Activated naive CD4-positive, alpha-beta T cell treated with anti-CD3 and anti-CD28 coated beads, Interleukin-2, amount 50 U/mL, for 72 hours (primary cell): ENCODE measurements around the gene MBNL2. TPM values are rescaled to one million over a fixed set of nuclear protein-coding genes. Genes with fewer than 3 reads are reported as not detected.
A peak's percentile ranks its signal among the peaks of the same experiment; 100 is the strongest.

Experiments used
- ATAC-seq, 2 donors: fragments of 150-1000 bp; cut with Tn5 transposase; 2 replicates each; pipeline ENCODE4 v1.10.0; 2021; ENCODE audit warnings: mild to moderate bottlenecking in 2 of 2, moderate library complexity in 2 of 2
- DNase-seq, 2 donors: peaks; one replicate each; pipeline ENCODE4 v3.0.0; 2021 to 2022; ENCODE audit warnings: low spot score in 2 of 2
- H3K27ac Mint-ChIP-seq, 2 donors: one replicate each; pipeline ENCODE4 v1.8.0; 2022; ENCODE audit warnings: mild to moderate bottlenecking in 2 of 2, mixed read lengths in 2 of 2
- H3K36me3 Mint-ChIP-seq, 2 donors: one replicate each; pipeline ENCODE4 v1.8.0; 2022; ENCODE audit warnings: mixed read lengths in 2 of 2
- H3K9me3 Mint-ChIP-seq, 2 donors: one replicate each; pipeline ENCODE4 v1.8.0; 2022; ENCODE audit warnings: mixed read lengths in 2 of 2
- total RNA-seq, 2 donors: library from RNA; stranded (reverse); gene quantifications; one replicate each; pipeline ENCODE4 v1.2.3, GENCODE V29; 2022

MBNL2 gene
- total RNA-seq, 2 donors from 2014 or later, result 15.2 to 22.7 TPM

DNA sequence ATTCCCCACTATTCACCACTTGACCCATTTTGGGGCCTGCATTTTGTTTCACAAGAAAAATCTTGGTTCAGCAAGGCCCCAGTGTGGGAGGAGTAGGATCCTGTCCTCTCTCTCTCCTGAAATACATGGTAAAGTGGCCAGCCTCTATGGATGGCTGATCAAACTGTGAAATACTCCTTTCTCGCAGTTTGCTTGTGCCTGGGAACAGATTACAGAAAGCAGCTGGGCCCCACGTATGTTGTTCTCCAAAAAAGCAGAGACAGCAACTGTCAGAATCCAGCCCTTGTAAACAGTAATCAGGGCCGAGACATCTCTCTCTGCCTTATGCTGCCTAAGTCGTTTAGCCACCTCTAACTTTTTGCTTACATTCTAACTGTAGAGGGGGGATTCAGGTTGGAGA, 150.8 kb downstream of the MBNL2 start:
- no peaks in the 10 kb centered on the region for H3K36me3 Mint-ChIP-seq
- no peaks in the 10 kb centered on the region for H3K9me3 Mint-ChIP-seq
- ATAC-seq, result no peak
- H3K27ac Mint-ChIP-seq, result no peak overlapping the region
- no peak for DNase-seq

DNA sequence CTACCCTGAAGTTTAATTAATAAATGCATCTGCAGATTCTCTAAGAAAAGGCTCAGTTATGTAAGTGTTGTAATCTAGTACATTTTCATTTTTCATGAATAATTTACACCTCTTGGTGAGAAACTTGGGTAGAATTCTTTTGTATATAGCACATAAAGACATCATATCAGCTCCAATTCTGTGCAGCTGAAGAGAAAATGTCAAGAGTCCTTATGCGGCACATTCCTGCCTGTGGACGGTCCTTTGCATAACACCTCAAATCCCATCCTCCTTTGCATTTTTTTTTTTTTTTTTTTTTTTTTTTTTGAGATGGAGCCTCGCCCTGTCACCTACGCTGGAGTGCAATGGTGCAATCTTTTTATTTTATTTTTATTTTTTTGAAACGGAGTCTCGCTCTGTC, 151.7 kb downstream of the MBNL2 start:
- Mint-ChIP-seq H3K9me3 (no peaks in the 10 kb centered on the region), H3K36me3 (no peaks in the 10 kb centered on the region), H3K27ac (no peak overlapping the region)
- no peak for ATAC-seq
- DNase-seq, result no peak

DNA sequence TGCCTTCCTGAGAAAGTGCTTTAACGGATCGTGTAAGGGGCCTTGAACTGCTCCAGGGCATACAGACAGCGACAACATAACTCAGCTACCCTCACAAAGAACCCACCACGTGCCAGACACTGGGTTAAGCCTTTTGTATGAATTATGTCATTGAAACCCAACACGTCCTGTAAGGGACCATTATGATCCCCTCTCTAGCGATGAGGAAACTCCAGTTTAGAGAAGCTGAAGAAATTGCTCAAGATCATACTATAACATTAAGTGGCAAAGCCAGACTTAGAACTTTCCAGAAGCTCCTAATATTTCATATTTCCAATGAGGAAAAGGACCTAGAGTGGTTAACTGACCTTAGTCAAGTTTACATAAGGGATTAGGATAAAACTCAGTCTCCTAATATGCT, 154.8 kb downstream of the MBNL2 start:
- no peak for DNase-seq
- Mint-ChIP-seq H3K27ac (no peak overlapping the region), H3K36me3 (peaks cover 0 to 7% of the 10 kb centered on the region in 2 donors), H3K9me3 (no peaks in the 10 kb centered on the region)
- no peak for ATAC-seq

DNA sequence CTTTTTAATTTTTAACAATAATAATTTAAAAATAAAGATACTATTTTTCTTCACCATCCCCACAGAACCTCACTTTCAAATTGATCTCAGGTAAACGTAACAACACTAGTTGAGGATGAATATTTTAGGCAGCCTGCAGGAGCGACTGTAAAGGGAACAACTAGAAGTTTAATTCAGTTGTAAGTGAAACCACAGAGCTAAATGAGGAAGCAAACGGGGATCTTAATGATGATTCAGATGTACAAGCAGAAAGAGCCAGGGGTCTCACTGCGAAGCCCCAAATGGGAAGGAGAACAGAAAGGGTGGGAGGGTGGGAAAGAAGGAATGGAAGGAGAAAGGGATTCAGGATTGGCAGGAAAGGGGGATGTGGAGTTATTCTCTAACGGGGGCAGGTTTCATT, 157.3 kb downstream of the MBNL2 start:
- no peaks in the 10 kb centered on the region for H3K9me3 Mint-ChIP-seq
- ATAC-seq (no peak), DNase-seq (no peak)
- H3K36me3 Mint-ChIP-seq, result peaks cover 6 to 7% of the 10 kb centered on the region in 2 donors
- H3K27ac Mint-ChIP-seq, result no peak overlapping the region

- ATAC-seq (no peak), DNase-seq (no peak)
- Mint-ChIP-seq H3K36me3 (peaks cover 6 to 7% of the 10 kb centered on the region in 2 donors), H3K27ac (no peak overlapping the region), H3K9me3 (no peaks in the 10 kb centered on the region)
Measured at GRCh38 chr13:97380696-97381095, 158.6 kb downstream of the MBNL2 start.

GRCh38 chr13:97381189-97381588, 159.1 kb downstream of the MBNL2 start:
- DNase-seq (no peak), ATAC-seq (no peak)
- no peak overlapping the region for H3K27ac Mint-ChIP-seq
- peaks cover 6 to 7% of the 10 kb centered on the region in 2 donors for H3K36me3 Mint-ChIP-seq
- H3K9me3 Mint-ChIP-seq, result no peaks in the 10 kb centered on the region

- H3K9me3 Mint-ChIP-seq, result no peaks in the 10 kb centered on the region
- ATAC-seq, result no peak
- no peak for DNase-seq
- no peak overlapping the region for H3K27ac Mint-ChIP-seq
- H3K36me3 Mint-ChIP-seq, result peaks cover 6 to 11% of the 10 kb centered on the region in 2 donors
Measured at GRCh38 chr13:97382276-97382675, 160.1 kb downstream of the MBNL2 start.

DNA sequence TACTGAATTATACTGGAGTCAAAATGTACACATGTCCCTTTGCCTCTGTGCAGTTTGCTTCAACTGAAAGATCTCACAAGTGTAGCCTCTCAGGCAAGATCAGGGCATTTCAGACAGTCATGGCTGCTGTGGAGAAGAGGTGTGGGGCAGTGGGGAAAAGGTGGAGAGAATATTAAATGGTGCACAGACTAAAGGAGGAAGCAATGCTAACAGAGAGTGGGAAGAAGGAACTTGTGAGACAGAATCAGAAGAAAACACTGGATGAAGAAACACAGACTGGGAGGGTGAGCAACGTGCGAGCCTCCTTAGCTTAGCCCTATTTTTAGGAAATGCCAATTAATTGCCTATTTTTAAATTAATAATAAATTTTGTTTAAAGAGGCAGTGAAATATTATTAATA, 162.2 kb downstream of the MBNL2 start:
- Mint-ChIP-seq H3K9me3 (no peaks in the 10 kb centered on the region), H3K36me3 (peaks cover 6 to 14% of the 10 kb centered on the region in 2 donors), H3K27ac (no peak overlapping the region)
- ATAC-seq (no peak), DNase-seq (no peak)

DNA sequence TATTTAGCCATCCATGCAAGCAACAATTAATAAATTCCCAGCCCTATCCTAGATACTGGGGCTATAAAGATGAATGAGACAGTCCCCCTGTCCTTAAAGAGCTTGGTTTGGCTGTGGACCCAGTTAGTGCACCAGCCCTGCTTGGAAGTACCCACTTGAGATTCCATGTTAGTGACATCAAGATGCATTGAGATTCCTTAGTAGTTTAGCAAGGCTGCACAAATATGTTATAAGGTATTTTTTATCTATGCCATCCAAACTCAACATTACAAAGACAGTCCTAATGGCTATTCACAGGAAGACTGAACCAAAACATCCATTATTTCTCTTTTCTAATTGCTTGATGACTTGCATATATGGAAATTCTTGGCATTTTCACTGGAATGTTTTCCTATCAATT, 163.0 kb downstream of the MBNL2 start:
- Mint-ChIP-seq H3K27ac (no peak overlapping the region), H3K36me3 (peaks cover 6 to 14% of the 10 kb centered on the region in 2 donors), H3K9me3 (no peaks in the 10 kb centered on the region)
- ATAC-seq (no peak), DNase-seq (no peak)

DNA sequence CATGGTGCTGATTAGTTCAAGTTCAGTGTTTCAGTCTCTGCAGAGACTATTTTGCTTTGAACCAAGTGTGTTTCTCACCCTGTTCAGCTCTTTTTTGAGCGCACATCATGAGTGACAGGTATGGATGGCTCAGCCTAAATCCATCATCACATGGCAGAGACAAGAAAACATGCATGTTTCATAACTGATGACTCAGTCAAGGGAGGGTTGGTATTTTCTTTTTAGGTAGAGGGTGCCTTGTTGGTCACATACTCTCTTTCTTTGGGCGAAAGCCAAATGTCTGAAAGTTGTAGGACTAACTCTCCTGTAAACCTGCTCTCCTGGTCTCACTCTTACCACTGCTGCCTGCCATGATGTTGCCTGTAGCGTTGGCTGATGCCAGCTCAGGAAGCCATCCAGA, 163.7 kb downstream of the MBNL2 start:
- Mint-ChIP-seq H3K36me3 (peaks cover 6 to 11% of the 10 kb centered on the region in 2 donors), H3K27ac (no peak overlapping the region), H3K9me3 (no peaks in the 10 kb centered on the region)
- ATAC-seq, result no peak
- DNase-seq, result no peak

DNA sequence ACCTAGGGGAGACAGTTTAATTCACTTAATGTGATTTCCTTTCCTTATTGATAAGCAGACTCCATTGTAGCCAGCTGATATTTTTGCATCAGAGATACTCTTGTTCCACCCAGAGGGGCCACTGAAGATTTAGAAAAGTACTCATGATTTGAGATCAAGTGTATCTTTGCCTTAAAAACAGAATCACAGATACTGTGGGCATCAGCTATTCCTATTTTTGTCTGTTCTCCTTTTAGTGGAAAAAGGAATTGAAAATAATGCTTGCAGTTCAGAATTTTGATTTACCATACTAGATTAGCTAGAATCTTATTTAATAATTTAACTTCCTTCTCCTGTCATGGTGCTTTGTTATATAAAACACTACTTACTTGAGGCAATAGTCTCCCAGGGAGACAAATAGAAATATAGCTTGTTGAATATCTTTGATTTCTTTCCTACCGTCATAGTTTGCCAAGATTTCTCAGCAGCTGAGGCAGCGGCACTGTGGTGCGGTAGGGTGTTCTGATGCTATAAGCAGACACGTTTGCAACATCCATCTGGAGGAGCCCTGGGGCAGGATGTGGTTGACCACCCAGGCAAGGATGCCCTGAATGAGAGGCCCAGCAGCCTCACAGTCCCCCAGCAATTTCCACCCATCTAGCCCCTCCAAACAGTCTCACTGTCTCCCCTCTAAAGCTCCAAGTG, 164.8 kb downstream of the MBNL2 start:
- Mint-ChIP-seq H3K27ac (peak overlapping the region in 1 of 2 donors; percentile 22), H3K9me3 (no peaks in the 10 kb centered on the region), H3K36me3 (peaks cover 6 to 7% of the 10 kb centered on the region in 2 donors)
- ATAC-seq (peak; percentile 29 to 32), DNase-seq (no peak)

- DNase-seq (no peak), ATAC-seq (peak in 1 of 2 donors; percentile 13)
- Mint-ChIP-seq H3K27ac (peak overlapping the region in 1 of 2 donors; percentile 22), H3K9me3 (no peaks in the 10 kb centered on the region), H3K36me3 (peaks cover 6 to 7% of the 10 kb centered on the region in 2 donors)
Measured at GRCh38 chr13:97387485-97387839, 165.3 kb downstream of the MBNL2 start.

DNA sequence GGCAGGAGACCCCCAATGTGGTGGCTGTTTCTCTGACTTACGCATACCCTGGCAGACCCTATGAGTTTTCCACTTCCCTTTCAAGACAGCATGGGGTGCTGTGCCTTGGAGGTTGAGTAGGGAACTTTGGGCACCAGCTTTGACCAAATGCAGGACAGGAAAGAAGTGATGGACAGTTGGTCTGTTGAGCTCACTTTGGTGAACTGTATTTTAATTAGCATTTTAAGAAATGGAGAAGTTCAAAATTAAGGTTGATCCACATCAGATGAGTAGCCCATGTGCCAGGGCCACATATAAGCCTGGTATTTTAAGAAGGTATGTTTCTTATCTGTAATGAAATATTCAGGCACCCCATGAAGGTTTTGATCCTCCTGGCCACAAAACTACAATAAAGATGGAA, 165.8 kb downstream of the MBNL2 start:
- ATAC-seq (no peak), DNase-seq (no peak)
- no peaks in the 10 kb centered on the region for H3K9me3 Mint-ChIP-seq
- H3K36me3 Mint-ChIP-seq, result peaks cover 1 to 7% of the 10 kb centered on the region in 2 donors
- peak overlapping the region in 1 of 2 donors; percentile 22 for H3K27ac Mint-ChIP-seq

DNA sequence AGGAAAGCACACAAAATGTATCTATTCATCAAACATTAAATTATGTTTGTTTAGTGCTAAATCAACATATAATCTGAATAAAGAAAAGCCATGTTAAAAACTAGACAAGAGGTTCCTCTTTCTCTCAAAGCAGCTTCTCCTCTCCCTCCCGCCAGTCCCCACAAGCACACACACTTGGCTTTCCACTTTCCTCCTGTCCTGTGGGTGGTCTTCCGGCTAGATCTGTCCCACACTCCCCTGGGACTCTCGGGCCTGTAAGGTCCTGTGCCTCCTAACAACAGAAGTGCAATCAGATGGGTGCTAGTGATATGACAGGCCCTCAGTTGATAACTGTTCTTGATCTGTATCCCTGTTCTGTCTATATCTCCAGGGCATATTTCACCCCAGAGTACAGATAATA, 166.2 kb downstream of the MBNL2 start:
- peaks cover 0 to 7% of the 10 kb centered on the region in 2 donors for H3K36me3 Mint-ChIP-seq
- H3K27ac Mint-ChIP-seq, result peak overlapping the region; percentile 25 to 33
- no peaks in the 10 kb centered on the region for H3K9me3 Mint-ChIP-seq
- no peak for DNase-seq
- ATAC-seq, result no peak

DNA sequence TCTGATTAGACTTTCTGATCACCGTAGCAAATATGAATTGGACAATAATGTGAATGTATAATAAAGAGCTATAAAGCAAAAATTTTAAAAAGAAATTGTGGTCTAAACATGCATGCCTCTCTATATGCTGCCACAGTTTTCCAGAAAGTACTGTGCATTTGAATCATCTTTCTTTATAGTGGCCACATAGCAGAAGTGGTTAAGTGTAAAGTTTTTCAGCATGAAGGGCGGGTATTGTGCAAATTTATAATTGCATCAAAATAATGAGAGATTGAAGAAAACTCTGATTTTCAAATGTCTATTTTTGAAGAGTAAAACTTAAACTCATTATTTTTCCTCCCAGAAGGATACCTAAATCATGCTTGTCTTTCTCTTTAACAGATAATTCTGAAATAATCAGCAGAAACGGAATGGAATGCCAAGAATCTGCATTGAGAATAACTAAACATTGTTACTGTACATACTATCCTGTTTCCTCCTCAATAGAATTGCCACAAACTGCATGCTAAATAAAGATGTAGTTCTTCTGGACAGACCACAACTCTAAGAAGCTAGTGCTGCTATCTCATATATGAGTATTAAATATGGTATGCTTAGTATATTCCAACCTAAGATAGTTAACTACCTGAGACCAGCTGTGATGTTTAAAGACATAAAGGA, 168.9 kb downstream of the MBNL2 start:
- H3K9me3 Mint-ChIP-seq, result no peaks in the 10 kb centered on the region
- DNase-seq, result no peak
- no peak overlapping the region for H3K27ac Mint-ChIP-seq
- no peak for ATAC-seq
- peaks cover 0 to 7% of the 10 kb centered on the region in 2 donors for H3K36me3 Mint-ChIP-seq

- ATAC-seq, result peak in 1 of 2 donors; percentile 30
- Mint-ChIP-seq H3K27ac (no peak overlapping the region), H3K9me3 (no peaks in the 10 kb centered on the region), H3K36me3 (peaks cover 0 to 6% of the 10 kb centered on the region in 2 donors)
- no peak for DNase-seq
Measured at GRCh38 chr13:97392020-97392419, 169.9 kb downstream of the MBNL2 start.

DNA sequence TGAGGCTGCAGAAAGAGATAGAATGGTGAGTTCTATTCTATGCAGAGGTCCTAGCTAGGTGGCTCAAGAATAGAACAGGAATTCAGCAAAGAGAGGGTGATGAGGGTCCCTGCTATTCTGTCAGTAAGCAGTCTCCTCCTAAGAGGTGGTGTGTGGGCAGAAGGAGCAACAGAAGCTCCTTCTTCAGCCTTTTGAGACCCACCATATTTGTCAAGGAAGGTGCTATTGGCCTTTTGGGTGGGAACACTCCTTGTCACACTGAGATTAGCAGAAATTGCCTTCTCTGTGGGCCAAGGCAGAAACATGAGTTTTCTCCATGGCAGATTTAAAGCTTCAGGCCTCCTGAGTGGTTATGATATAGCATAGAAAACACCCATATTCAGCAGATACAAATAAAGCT, 172.4 kb downstream of the MBNL2 start:
- Mint-ChIP-seq H3K27ac (no peak overlapping the region), H3K9me3 (no peaks in the 10 kb centered on the region), H3K36me3 (no peaks in the 10 kb centered on the region)
- no peak for ATAC-seq
- DNase-seq, result no peak
